MV-4-11 (cell line): ENCODE measurements around the gene DOHH.
"Not testable (repeated sequence)": the region's sequence is repeated elsewhere in the genome, so short reads cannot be mapped to it uniquely, and the experiment has no call there.

Experiments used
- DNase-seq: peaks from one replicate; lab custom pipeline; 2025; lab: John Stamatoyannopoulos, UW

DOHH gene

DNA sequence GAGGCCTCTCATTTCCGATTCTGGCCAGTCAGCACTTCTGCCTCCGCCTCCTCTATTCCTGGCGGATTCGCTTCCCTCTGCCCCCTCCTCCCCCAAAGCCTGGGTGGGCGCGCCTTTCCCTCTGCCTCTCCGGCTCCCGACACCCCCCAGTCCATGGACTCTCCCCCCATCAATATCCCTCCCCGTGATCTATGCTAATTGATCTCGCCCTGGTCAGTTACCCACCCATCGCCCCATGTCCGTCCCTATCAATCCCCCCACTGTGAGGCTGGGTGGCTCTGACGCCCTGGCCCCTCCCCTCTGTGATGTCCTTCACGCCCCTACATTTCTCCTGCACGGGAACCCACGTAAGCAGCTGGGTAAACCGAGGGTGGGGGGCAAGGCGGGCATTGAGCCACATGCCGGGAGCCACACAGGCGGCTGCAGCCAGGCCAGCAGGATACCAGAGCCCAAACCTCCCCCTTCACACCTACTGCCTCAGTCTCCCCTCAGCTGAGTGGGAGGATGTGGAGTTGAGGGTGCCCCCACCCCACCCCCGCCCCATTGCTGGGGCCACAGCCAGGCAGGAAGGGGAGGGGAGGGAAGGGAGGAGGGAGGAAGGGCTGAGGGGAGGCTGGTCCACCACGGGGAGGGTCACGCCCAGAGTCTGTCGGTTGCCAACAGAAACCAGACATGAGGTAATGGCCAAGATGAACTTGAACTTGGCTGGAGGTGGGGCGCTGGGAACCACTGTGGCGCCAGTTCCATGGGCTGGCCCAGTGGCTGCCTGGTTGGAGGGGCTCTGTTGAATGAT lies 41.2 kb downstream of the DOHH start:
- peak; percentile 53 for DNase-seq

DNA sequence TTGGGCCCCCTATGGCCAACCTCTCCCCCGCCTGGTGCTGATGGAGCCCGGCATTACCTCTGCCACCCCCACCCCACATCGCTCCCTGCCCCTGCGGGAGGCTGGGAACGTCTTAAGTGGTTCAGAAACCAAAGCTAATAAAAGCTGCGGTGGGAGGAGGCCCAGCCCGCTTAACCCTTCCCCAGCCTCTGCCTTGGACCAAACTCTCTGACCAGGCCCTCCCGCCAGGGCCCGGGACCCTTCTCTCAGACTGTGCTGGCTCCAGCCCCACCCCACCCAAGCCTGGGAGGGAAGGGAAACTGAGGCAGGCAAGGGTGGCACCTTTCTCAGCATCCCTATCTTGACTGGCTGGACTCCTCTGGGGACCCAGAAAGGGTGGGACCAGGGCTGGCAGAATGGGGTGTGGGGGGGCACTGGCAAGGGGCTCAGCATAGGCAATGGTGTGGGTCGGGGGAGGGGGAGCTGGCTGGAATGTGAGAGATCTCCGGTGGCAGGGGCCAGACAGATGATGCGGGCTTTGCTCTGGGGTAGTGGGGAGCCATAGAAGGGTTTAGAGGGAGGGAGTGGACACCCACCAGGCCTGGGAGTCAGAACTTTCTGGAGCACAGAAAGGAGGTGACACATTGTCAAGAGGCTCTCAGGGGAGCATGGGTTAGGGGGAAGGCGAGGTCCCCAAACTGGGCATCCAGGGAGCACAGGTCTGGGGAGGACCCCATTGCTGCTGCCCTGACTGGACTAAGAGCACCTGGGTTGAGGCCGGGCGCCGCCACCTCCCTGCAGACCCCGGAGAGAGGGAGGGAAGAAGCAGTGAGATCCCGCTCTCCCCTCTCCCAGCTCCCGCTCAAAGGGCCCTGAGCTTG lies 42.0 kb downstream of the DOHH start:
- DNase-seq, result no peak

DNA sequence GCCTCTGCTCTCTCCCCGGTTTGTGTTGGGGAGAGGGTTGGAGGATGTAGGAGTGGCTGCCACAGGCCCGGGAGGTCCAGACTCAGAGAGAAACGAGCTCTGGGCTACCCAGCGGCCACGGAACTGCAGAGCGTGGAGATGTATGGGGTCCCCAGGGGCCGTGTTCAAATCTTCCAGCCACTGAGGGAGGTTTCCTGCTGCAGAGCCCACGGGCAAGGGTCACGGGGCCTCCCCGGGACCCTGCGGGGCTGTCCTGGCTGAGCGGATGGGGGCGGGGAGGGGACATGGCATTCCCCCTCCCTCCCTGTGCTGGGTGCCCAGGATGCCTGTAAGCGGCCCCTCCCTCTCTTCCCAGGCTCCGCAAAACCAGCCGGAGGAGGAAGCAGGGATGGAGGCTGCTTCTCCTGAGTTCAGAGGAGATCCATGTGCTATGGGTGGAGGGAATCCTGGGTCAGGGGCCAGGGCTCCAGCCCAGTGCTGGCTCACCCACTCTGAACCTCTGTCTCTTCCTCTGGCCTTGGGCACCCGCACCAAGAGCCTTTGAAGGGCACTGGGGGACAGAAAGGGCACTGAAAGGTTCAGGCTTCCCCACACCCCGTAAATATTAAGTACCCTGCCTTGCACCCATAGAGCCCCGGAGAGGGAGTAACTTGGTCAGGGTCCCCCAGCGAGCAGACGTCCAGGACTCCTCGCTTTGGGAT lies 42.8 kb downstream of the DOHH start:
- no peak for DNase-seq

DNA sequence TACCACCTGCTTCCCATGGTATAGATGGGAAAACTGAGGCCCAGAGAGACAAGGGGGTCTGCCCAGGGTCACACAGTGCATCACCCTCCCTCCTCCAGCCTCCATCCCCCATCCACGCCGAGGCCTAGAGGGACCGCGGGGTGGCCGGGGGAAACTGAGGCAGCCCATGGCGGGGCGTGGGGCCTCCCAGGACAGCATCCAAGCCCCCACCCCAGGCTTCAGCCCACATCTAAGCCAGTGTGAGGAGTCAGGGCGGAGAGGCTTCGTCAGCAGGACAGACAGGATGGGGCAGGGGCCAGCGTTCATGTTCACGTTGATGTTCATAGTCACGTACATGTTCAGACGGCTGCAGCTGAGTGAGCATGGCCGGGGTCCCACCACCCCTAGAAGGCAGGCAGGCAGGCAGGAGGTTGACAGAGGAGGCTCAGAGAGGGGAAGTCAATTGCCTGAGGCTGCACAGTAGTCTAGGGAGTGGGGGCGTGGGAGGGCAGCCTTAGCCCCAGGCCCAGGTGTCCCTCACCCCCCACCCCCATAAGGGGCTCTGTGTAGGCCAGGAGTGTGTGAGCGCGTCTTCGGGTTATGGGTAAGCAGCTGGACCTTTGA lies 43.4 kb downstream of the DOHH start:
- DNase-seq, result no peak

DNA sequence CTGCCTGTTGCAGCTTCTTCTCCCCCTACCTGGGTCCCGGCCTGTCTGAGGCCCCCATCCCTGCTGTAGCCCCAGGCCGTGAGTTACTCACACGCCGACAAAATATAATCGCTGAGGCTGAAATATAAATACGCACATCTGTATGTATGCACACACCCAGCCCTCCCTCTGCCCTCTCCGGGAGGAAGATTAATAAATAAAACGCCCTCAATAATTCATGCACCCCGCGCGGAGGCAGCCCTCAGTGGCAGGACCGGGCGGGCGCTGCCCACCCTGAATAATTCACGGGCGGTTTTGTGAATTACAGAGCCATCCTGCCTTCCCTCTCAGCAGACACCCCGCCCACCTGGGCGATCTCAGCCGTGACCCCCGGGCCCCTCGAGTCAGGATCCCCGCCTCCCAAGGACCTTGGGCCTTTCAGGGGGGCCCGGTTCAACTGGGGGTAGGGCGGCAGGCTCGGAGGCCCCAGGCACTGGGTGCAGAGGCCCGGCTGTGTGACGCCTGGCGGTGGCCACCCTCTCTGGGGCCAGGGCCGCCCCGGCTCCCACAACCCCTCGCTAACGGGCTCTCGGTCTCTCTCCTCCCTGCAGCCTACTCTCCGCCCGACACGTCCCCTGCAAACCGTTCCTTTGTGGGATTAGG lies 44.4 kb downstream of the DOHH start:
- no peak for DNase-seq

DNA sequence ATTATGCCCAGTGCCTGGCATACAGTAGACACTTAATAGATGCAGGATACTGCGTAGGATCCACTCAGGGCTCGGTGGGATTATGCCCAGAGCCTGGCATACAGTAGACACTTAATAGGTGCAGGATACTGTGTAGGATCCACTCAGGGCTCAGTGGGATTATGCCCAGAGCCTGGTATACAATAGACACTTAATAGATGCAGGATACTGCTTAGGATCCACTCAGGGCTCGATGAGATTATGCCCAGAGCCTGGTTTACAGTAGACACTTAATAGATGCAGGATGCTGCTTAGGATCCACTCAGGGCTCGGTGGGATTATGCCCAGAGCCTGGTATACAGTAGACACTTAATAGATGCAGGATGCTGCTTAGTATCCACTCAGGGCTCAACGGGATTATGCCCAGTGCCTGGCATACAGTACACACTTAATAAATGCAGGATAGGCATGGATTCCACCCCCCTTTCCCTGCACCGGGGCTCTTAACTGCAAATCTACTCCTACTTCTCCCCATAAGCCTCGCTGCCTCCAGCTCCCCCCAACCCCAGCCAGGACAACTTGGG lies 45.0 kb downstream of the DOHH start:
- DNase-seq, result no peak

DNA sequence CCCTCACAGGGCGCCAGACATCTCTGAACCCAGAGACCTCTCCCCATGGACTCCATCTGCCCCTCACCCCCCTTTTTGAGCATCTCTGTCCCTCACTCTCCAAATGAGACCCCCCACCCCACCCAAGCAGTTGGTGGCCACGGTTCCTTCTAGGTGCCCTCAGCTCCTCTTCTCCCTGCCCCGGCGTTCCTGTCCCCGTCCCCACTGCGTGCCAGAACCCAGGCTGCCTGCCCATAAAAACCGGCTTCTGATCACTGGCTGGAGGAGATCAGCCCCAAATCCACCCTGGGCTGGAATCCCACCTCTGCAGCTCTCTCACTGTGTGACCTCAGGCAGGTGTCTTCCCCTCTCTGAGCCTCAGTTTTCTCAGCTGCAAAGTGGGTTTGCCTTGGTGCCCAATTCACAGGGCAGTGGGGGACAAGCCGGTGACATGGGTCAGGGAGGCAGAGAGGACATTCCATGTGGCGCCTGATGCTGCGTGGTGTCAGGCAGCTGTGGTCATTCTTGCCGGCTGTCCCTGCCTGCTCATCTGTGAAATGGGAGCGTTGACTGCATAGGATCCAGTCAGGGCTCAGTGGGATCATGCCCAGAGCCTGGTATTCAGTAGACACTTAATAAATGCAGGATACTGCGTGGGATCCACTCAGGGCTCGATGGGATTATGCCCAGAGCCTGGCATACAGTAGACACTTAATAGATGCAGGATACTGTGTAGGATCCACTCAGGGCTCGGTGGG lies 45.6 kb downstream of the DOHH start:
- DNase-seq, result no peak

DNA sequence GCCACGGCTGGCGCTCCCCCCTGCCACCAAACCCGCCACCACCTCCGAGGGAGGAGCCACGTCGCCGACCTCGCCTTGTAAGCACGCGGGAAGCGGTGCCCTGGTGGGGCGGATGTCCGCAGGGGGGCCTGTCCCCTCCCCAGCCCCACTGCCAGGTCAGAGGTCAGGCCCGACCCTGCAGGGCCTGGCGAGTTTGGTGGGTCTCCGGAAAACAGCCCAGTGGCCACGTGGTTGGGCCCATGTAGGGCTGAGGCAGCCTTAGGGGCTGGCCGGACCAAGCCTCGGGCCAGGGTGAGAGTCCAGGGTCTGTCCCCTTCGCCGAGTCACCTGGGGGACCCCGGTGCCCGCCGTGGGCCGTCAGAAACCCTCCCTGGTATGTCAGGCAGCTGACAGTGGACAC lies 46.6 kb downstream of the DOHH start:
- DNase-seq, result no peak

DNA sequence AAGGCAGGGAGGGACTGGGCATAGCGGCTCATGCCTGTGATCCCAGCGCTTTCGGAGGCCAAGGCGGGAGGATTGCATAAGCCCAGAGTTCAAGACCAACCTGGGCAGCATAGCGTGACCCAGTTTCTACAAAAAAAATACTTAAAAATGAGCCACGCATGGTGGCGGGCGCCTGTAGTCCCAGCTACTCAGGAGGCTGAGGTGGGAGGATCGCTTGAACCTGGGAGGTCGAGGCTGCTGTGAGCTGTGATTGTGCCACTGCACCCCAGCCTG lies 47.6 kb downstream of the DOHH start:
- DNase-seq, result peak; percentile 34

DNA sequence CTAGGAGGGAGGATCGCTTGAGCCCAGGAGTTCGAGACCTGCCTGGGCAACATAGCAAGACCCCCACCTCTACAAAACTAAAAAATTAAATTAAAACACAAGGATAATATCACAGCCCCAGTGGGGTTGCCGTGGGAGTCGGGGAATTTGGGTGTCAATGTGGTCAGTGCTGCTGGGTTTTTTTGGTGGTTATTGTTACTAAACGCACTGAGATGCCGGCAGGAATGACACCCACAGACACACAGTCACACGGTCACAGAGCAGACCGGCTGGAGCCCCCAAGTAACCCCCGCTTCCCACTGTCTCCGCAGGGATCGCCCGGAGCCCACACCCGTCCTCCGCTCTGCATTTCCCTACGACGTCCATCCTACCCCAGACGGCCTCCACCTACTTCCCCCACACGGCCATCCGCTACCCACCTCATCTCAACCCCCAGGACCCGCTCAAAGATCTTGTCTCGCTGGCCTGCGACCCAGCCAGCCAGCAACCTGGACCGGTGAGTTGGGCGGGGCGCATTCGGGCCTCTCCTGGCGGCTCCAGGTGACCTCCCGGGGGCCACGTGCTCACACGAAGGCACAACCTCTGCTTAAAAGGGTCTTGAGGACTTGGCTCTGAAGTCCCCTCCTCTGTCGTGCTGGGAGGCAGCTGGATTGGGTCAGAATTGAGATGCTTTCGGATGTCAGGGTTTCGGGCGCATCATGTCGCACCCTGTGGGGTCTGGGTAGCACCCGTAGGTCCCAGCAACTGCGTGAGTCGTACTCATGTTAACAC lies 48.1 kb downstream of the DOHH start:
- DNase-seq, result no peak

DNA sequence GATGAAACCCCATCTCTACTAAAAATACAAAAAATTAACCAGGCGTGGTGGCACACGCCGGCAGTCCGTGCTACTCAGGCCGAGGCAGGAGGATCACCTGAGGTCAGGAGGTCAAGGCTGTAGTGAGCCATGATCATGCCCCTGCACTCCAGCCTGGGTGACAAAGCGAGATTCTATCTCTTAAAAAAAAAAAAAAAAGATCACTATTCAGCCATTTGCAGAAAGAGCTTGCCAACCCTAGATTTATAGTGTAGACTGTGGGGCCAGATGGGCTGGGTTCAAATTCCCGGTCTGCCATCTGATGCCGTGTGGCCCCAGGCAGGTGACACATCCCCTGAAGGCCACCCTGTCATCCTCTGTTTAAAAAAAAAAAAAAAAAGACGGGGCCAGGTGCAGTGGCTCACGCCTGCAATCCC lies 49.0 kb downstream of the DOHH start:
- no peak for DNase-seq

DNA sequence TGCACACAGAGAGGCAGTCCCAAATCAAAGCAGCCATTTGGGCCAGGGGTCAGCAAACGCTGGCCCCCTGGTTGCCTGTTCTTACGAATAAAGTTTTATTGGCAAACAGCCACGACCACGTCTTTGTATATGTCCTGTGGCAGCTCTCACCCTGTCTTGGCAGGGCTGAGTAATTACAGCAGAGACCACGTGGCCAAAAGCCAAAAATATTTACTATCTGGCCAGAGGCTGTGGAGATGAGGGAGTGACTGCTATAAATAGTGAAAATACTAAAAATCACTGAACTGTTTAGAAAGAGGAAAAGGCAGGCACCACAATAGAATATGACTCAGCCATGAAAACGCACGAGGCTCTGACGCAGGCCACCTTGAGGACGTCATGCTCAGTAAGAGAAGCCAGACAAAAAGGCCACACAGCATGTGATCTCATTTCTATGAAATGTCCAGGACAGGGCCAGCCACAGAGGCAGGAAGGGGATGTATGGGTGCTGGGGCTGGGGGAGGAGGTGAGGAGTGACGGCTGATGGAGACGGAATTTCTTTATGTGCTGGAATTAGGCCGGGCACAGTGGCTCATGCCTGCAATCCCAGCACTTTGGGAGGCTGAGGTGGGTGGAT lies 49.6 kb downstream of the DOHH start:
- peak; percentile 96 for DNase-seq

DNA sequence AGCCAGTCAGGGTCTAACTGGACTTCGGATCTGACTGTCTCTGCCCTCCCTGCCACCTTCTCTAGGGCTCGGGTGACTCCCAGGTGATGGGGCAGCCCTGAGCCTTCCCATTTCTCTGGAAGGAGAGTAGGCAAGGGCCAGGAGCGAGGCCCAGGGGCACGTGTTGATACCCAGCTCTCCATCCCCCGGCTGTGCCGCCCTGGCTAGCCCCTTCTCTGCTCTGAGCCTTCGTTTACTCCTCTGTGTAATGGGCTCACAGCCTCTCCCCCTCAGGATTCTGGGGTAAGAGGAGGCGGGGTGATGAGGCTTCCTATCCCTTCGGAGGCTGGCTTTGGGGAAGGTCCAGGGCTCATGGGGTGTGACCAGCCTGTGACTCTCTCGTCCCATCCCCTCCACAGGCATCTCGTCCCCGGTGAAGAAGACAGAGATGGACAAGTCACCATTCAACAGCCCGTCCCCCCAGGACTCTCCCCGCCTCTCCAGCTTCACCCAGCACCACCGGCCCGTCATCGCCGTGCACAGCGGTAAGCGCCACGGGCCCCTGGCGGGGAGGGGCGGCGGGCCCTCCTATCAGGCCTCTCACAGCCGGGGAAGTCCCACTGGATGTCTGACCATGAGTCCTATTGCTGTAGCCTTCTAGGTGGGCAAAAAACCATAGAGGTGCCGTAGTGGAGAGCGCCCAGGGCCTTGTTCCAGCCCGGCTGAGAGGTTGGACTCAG lies 51.7 kb downstream of the DOHH start:
- no peak for DNase-seq

DNA sequence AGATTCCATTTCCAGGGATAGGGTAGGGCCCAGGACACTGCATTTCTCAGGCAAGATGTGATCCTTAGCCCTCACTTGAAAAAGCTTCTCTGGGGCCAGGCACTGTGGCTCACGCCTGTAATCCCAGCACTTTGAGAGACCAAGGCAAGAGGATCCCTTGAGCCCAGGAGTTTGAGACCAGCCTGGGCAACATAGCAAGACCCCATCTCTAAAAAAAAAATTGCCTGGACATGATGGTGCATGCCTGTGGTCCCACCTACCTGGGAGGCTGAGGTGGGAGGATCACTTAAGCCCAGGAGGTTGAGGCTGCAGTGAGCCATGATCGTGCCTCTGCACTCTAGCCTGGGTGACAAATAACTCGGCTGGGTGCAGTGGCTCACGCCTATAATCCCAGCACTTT lies 53.8 kb downstream of the DOHH start:
- DNase-seq, result not testable (repeated sequence)

DNA sequence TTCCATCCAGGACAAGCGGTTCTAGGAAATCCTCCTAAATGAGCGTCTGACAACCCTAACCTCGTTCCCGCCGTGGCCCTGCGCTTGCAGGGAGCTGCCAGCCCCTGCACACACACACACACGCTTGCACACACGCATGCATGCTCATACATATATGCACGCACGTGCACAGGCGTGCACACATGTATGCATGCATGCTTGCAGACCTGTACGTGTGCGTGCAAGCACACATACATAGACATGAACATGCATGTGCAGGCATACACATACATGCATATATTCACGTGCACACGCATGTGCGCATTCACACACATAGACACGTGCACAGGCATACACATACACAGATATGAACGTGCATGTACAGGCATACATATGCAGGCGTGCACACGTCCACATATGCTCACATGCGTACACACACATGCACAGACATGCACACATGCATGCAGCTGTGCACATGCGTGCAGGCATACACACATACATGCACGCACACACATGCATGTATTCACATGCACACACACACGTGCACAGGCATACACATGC lies 55.7 kb downstream of the DOHH start:
- DNase-seq, result no peak

DNA sequence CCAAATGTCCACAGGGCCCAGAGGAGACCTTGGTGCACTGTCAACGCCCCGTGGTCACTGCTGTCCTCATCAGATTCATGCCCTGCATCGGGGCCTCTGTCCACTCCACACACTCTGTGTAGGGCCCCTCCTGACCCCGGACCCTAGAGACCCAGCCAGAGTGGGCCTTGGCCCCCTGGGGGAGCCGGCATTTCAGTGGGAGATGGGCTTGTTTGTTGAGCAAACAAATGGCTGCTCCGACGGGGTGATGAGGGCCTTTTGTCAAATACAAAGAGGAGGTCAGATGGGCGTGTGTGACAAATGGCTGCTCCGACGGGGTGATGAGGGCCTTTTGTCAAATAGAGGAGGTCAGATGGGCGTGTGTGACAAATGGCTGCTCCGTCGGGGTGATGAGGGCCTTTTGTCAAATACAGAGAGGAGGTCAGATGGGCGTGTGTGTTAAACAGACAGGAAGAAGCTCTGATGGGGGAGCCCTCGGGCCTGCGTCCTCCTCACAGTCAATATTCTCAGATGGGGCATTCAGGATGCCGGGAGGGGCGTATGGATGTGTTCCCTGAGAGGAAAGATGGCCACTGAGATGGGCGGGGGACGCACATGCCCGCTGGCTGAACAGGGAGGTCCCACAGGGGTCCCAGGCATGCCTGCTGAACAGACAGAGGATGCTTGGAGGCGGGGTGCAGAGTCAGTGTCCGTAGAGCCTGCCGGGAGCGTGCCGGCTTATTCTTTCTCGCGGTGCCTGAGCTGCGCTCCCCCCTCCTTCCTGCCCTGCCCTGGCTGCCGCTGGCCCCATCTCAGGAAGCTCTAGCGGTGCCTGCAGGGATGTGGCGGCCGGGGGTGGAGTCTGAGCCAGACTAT lies 56.4 kb downstream of the DOHH start:
- DNase-seq, result peak; percentile 34

DNA sequence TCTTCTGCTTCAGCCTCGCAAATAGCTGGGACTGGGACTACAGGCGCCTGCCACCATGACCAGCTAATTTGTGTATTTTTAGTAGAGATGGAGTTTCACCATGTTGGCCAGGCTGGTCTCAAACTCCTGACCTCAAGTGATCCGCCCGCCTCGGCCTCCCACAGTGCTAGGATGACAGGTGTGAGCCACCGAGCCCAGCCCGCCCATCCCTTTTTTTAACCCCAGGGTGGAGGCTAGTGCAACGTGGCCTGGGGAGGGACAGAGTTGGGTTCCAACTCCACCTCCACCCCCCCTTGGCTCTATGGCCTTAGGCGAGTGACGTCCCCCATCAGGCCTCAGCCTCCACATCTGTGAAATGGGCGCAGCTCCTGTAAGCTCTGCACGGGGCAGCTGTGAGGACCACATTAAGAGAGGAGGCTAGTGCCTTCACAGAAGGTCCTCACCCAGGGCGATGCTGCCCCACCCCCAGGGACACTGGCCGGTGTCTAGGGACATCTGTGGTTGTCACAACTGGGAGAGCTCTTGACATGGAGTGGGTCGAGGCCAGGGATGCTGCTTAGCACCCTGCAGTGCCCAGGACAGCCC lies 57.9 kb downstream of the DOHH start:
- DNase-seq, result no peak

DNA sequence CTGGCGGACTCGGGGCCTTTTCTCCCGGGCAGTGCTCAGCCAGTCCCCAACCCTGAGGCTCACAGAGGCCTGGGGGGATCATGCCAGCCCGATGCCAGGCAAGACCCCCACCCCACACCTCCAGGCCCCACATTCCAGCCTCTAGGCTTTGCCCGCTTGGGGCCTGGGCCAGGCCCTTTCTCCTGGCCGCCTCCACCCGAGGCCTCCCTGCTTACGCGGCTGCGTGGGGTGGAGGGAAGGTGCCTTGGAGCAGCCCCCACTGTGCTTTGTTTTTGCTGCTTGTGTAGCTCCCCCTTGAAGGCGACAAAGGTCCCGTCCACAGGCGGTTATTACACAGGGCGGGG lies 58.5 kb downstream of the DOHH start:
- no peak for DNase-seq
